NCI-H187 treated with DMSO at 0.1 percent for 48 hours (cell line): Measurements from ENCODE around the gene KLF5.
"Not testable (repeated sequence)": the region's sequence is repeated elsewhere in the genome, so short reads cannot be mapped to it uniquely, and the experiment has no call there.

Source experiments
- DNase-seq: peaks from one replicate; lab custom pipeline; 2025; lab: John Stamatoyannopoulos, UW

KLF5 gene

DNA sequence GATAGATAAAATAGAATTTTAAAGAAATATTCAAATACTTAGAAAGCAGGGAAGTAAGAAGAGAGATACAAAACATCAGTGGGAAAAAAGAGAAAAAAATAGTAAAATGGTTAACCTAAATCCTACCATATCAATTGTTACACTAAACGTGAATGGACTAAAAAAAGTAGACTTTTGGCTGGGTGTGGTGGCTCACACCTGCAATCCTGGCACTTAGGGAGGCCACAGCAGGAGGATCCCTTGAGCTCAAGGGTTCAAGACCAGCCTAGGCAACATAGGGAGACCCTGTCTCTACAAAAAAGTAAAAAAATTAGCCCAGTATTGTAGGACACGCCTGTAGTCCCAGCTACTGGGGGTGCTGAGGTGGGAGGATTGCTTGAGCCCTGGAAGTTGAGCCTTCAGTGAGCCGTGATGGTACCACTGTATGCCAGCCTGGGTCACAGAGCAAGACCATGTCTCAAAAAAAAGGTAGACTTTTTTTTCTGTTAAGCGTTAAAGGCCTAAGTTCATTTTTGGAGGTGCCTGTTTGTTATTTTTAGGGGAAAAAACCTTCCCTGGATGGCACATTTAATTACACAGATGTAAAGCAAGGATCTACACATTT is 29.6 kb downstream of the KLF5 start:
- DNase-seq = no peak

DNA sequence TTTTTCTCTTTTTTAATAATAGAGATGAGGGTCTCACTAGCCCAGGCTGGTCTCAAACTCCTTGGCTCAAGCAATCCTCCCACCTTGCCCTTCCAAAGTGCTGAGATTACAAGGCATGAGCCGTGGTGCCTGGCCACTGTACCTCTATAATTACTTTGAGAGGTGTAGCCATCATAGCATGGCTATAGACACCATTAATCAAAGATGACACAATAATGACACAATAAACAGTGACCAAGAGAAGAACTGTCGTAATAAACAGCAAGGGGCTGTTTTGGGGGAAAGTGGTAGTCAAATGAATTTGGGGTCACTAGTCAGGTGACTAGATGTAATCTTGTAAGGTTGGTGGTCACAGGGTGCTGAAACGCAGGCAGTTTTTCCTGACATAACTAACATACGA is 30.4 kb downstream of the KLF5 start:
- no peak for DNase-seq

- peak; percentile 96 for DNase-seq
Measured at GRCh38 chr13:73090116-73090822, 31.5 kb downstream of the KLF5 start.

DNA sequence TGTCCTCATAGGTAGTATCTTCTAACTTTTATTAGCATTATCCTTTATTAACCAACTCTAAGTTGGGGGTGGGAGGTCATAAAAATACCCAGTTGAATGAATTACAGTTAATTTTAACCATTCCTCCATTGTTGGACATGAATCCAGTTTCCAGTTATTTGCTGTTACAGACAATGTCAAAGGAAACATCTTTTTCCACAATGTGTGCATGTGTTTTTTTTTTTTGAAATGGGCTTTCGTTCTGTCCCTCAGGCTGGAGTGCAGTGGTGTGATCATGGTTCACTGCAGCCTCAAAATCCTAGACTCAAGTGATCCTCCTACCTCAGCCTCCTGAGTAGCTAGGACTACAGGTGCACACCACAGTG is 32.0 kb downstream of the KLF5 start:
- no peak for DNase-seq

- DNase-seq = no peak
Measured at GRCh38 chr13:73092829-73093228, 34.0 kb downstream of the KLF5 start.

DNA sequence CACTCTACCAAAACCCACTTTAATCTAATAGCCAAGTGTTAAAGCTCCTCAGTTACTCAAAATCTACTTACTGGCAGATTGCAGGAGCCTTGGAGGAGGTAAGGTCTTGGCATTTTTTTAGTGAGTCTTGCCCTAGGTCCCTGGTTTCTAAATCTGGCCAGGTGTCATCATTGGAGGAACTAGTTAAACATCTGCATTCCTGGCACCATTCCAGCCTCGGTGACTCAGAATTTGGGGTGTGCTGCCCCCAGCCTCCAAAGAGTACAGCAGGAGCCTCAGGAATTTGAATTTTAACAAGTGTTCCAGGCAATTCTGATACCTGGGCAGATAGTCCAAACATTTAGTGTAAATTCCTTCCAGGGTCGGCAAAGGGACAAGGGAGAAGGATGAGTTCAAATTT is 37.4 kb downstream of the KLF5 start:
- no peak for DNase-seq

- no peak for DNase-seq
Measured at GRCh38 chr13:73096638-73097037, 37.8 kb downstream of the KLF5 start.

DNA sequence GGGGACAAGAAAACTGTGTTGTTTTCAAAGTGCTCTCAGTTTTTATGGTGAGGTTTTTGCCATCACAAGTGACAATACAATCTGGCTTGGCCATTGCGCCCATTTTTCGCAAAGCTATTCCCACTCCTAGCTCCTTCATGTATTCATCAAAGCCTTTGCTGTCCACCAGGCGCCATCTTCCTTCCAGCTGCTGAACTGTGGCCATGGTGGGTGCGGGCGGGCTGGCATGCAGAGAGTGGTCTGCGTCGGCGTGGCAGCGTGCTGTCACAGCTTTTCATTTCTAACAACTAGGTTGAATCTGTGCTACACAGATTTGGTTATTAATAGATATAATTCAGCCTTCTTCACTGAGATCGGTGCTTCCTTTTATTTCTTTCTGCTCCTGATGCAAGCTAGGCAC is 42.0 kb downstream of the KLF5 start:
- DNase-seq = not testable (repeated sequence)

GRCh38 chr13:73101351-73102007 is 42.7 kb downstream of the KLF5 start:
- DNase-seq = no peak

DNA sequence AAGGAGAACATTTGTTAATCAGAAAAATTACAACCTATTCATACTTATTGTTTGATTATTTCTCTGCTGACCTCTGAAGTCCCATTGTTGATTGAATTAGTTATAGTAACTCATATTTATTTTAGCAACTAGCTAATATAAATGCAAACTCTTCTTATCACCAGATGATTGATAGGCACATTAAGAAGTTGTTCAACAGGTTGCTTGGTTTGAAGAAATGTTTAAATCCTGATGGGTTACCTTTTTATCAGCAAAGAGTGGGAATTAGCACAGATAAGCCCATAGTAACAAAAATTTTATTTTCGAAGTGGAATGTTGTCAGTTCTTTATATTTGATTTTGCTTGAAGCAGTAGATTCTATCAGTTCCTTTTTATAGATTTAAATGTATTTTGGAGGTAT is 44.4 kb downstream of the KLF5 start:
- no peak for DNase-seq

GRCh38 chr13:73106513-73107178 is 47.8 kb downstream of the KLF5 start:
- DNase-seq = no peak

DNA sequence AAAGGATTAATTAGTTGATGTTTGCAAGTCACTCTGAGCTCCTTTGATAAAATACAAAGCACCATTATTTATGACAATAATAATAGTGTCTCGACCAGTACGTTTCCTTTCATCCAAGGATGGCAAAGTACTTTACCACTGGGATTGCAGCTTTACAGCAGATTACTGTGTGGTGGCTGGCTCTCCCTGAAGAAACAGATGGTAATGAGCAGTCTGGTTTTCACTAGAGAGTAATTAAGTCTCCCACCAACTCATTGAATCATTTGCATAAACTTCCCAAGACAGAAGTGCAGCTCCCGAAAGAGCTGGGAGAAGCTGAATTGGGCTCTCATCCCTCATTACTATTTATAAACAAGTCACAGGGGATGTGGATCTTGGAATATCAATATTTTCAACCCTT is 48.7 kb downstream of the KLF5 start:
- DNase-seq = no peak

GRCh38 chr13:73107970-73108369 is 49.2 kb downstream of the KLF5 start:
- no peak for DNase-seq

DNA sequence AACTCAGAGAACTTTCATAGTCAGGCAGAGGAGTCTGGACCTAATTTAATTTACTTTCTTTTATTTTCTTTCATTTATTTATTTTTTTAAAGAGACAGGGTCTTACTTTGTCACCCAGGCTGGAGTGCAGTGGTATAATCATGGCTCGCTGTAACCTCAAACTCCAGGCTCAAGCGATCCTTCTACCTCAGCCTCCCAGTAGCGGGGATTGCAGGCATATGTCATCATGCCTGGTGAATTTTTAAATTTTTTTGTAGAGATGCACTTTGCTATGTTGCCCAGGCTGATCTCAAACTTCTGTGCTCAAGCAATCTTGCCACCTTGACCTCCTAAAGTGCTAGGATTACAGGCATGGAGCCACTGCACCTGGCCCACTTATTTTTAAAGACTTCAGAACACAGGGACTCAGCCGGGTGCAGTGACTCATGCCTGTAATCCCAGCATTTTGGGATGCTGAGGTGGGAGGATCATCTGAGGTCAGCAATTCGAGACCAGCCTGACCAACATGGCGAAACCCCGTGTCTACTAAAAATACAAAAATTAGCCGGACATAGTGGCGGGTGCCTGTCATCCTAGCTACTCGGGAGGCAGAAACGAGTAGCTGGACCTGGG is 50.6 kb downstream of the KLF5 start:
- no peak for DNase-seq

GRCh38 chr13:73109969-73110368 is 51.2 kb downstream of the KLF5 start:
- no peak for DNase-seq

DNA sequence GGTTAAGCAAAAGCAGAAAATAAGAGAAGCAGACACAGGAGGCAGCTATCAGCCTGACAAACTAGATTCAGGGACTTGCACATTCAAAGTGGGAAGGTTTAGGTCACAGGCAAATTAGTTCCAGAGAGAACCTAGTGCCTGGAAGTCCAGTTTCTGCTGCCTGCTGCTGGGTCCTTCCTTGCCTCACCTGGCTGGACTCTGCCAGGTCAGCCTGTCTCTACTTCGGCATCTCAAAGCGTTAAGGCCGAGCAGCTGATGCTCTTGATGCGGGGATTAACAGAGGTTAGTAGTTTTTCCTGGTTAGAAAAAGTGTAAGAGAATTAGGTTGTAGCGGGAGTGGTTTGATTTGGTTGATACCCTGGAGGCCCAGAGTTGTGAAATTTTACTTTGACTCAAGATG is 52.0 kb downstream of the KLF5 start:
- DNase-seq = no peak

GRCh38 chr13:73111331-73111730 is 52.5 kb downstream of the KLF5 start:
- DNase-seq = no peak

DNA sequence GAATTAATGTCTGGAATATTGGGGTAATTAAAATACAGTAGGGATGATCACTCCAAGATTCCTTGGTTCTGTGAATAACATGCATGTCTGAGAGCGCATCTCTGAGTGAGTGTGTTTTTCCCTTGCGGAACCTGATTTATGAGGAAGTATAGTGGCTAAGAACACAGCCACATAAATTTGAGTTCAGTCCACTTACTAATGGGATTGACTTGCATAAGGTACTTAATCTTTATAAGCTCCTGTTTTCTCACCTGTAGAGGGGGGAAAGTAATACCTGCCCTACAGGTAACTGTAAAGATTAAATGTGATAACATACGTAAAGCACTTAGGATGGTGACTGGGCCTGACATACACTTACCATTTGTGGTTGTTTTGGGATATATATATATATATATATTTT is 60.8 kb downstream of the KLF5 start:
- DNase-seq = no peak
